Vagina (tissue), 2 donors: ENCODE data around the gene C3orf33. TPM values are rescaled to one million over a fixed set of nuclear protein-coding genes. Genes with fewer than 3 reads are reported as not detected.
A peak's percentile ranks its signal among the peaks of the same experiment; 100 is the strongest.

Source experiments
- DNase-seq, 2 donors: peaks; one replicate each; pipeline ENCODE4 v3.0.0-alpha.2; 2017; ENCODE audit errors: extremely low spot score in 2 of 2
- H3K27ac ChIP-seq: fragments of 200-600 bp; sonication (generic); one replicate; pipeline ENCODE4 v1.5.1; 2019
- H3K27me3 ChIP-seq: fragments of 200-600 bp; sonication (generic); one replicate; pipeline ENCODE4 v1.5.1; 2019
- H3K36me3 ChIP-seq, 2 donors: fragments of 200-600 bp; sonication (generic); one replicate each; pipeline ENCODE4 v1.5.1; 2017 to 2019
- H3K4me1 ChIP-seq: fragments of 200-600 bp; sonication (generic); one replicate; pipeline ENCODE4 v1.5.1; 2019
- H3K4me3 ChIP-seq, 2 donors: fragments of 200-600 bp; sonication (generic); 1 replicate in 1 of 2; 2 replicates in 1 of 2; pipeline ENCODE4 v1.5.1; 2016 to 2019
- H3K9me3 ChIP-seq: fragments of 200-600 bp; sonication (generic); one replicate; pipeline ENCODE4 v1.5.1; 2019
- POLR2A ChIP-seq, 2 donors: fragments of 450-650 bp; IDR thresholded peaks; one replicate each; pipeline ENCODE4 v1.6.1; 2017; ENCODE audit warnings: antibody characterized with exemption in 2 of 2, mild to moderate bottlenecking in 2 of 2, moderate library complexity in 2 of 2
- POLR2AphosphoS5 ChIP-seq, 2 donors: sonication (generic); formaldehyde crosslinking; IDR thresholded peaks; one replicate each; pipeline ENCODE4 v1.9.0; 2017; ENCODE audit warnings: antibody characterized with exemption in 2 of 2, mild to moderate bottlenecking in 2 of 2, low read depth in 1 of 2; ENCODE audit not compliant: insufficient read depth in 1 of 2
- intact Hi-C: fragments of 100-400 bp; cut with DNase I; formaldehyde crosslinking; loops from one replicate; pipeline ENCODE4 v1.15.1; 2023
- total RNA-seq: library from RNA; depleted of rRNA; stranded (reverse); fragments of >200 nt; gene quantifications from one replicate; pipeline ENCODE4 v1.2.3, GENCODE V29; 2016
- TF ChIP-seq, protein P1 (sequence below), 3 experiments: fragments of 450-650 bp in 2 of 3; fragments of 200-600 bp in 1 of 3; sonication (generic) in 1 of 3; IDR thresholded peaks; one replicate each; pipeline ENCODE4 v1.5.1; 2017 to 2019; ENCODE audit warnings: antibody characterized with exemption in 3 of 3, mild to moderate bottlenecking in 2 of 3, moderate library complexity in 2 of 3

C3orf33 gene
- total RNA-seq, 1 donor from 2014 or later, result 1.7 TPM

GRCh38 chr3:155746703-155747102 lies 59.4 kb downstream of the C3orf33 start:
- Histone ChIP-seq H3K4me3 (no peak overlapping the region), H3K27ac (no peak overlapping the region), H3K36me3 (no peaks in the 10 kb centered on the region), H3K4me1 (peaks cover 16% of the 10 kb centered on the region), H3K27me3 (no peaks in the 10 kb centered on the region), H3K9me3 (no peaks in the 10 kb centered on the region)
- TF ChIP-seq POLR2A (IDR thresholded peaks at IDR 0.05) (no peak), POLR2AphosphoS5 (IDR thresholded peaks at IDR 0.05; ENCODE audit: insufficient read depth in 1 of 2, low read depth in 1 of 2) (no peak)
- TF ChIP-seq, protein P1, sequence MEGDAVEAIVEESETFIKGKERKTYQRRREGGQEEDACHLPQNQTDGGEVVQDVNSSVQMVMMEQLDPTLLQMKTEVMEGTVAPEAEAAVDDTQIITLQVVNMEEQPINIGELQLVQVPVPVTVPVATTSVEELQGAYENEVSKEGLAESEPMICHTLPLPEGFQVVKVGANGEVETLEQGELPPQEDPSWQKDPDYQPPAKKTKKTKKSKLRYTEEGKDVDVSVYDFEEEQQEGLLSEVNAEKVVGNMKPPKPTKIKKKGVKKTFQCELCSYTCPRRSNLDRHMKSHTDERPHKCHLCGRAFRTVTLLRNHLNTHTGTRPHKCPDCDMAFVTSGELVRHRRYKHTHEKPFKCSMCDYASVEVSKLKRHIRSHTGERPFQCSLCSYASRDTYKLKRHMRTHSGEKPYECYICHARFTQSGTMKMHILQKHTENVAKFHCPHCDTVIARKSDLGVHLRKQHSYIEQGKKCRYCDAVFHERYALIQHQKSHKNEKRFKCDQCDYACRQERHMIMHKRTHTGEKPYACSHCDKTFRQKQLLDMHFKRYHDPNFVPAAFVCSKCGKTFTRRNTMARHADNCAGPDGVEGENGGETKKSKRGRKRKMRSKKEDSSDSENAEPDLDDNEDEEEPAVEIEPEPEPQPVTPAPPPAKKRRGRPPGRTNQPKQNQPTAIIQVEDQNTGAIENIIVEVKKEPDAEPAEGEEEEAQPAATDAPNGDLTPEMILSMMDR (IDR thresholded peaks at IDR 0.05), result no peak
- no peak for DNase-seq
- intact Hi-C loops, result no loop called here

- intact Hi-C loops, result no loop called here
- H3K4me1 ChIP-seq, result peaks cover 16% of the 10 kb centered on the region
- H3K36me3 ChIP-seq, result no peaks in the 10 kb centered on the region
- H3K27ac ChIP-seq, result no peak overlapping the region
- H3K4me3 ChIP-seq, result no peak overlapping the region
- no peaks in the 10 kb centered on the region for H3K27me3 ChIP-seq
- no peaks in the 10 kb centered on the region for H3K9me3 ChIP-seq
- TF ChIP-seq POLR2AphosphoS5 (IDR thresholded peaks at IDR 0.05; ENCODE audit: insufficient read depth in 1 of 2, low read depth in 1 of 2) (no peak), POLR2A (IDR thresholded peaks at IDR 0.05) (no peak)
- TF ChIP-seq, protein P1 (IDR thresholded peaks at IDR 0.05), result no peak
- DNase-seq, result no peak
Measured at GRCh38 chr3:155745795-155746550, 60.1 kb downstream of the C3orf33 start.

- Histone ChIP-seq H3K4me1 (peaks cover 16% of the 10 kb centered on the region), H3K36me3 (no peaks in the 10 kb centered on the region), H3K27ac (no peak within 1 kb of the TSS), H3K9me3 (no peaks in the 10 kb centered on the region), H3K27me3 (no peaks in the 10 kb centered on the region), H3K4me3 (peak within 1 kb of the TSS; percentile 49 to 63)
- intact Hi-C loops, result no loop called here
- no peak for DNase-seq
- TF ChIP-seq, protein P1 (IDR thresholded peaks at IDR 0.05), result no peak
- TF ChIP-seq POLR2AphosphoS5 (IDR thresholded peaks at IDR 0.05; ENCODE audit: insufficient read depth in 1 of 2, low read depth in 1 of 2) (no peak), POLR2A (IDR thresholded peaks at IDR 0.05) (no peak)
Measured at GRCh38 chr3:155744626-155745324, 61.3 kb downstream of the C3orf33 start, which contains the start of gene PLCH1. Gene PLCH1, minus strand, starts transcription at chr3:155745071. Its CDS starts 40,847 bp downstream, at chr3:155704224.

GRCh38 chr3:155744010-155744625 lies 62.0 kb downstream of the C3orf33 start:
- H3K27ac ChIP-seq, result no peak overlapping the region
- H3K36me3 ChIP-seq, result no peaks in the 10 kb centered on the region
- DNase-seq, result no peak
- no peak for TF ChIP-seq POLR2AphosphoS5 (IDR thresholded peaks at IDR 0.05; ENCODE audit: insufficient read depth in 1 of 2, low read depth in 1 of 2)
- TF ChIP-seq, protein P1 (IDR thresholded peaks at IDR 0.05), result no peak
- TF ChIP-seq POLR2A (IDR thresholded peaks at IDR 0.05), result no peak
- H3K4me1 ChIP-seq, result peaks cover 16% of the 10 kb centered on the region
- no peaks in the 10 kb centered on the region for H3K9me3 ChIP-seq
- H3K4me3 ChIP-seq, result peak overlapping the region; percentile 49 to 63
- no peaks in the 10 kb centered on the region for H3K27me3 ChIP-seq
- intact Hi-C loops, result no loop called here
